Measurements from ENCODE around the gene TIAM2. TPM values are rescaled to one million over a fixed set of nuclear protein-coding genes. Genes with fewer than 3 reads are reported as not detected.

The TIAM2 gene
- total and polyA plus RNA-seq, 10 donors: 4.3 to 21.9 (median 12.9) TPM

GRCh38 chr6:155223646-155224451 lies 228.7 kb downstream of the TIAM2 start:
- no peaks in the 10 kb centered on the region for H3K36me3 ChIP-seq
- H3K4me3 ChIP-seq: peak overlapping the region in 1 of 8 donors; percentile 50
- TF ChIP-seq, protein P1, sequence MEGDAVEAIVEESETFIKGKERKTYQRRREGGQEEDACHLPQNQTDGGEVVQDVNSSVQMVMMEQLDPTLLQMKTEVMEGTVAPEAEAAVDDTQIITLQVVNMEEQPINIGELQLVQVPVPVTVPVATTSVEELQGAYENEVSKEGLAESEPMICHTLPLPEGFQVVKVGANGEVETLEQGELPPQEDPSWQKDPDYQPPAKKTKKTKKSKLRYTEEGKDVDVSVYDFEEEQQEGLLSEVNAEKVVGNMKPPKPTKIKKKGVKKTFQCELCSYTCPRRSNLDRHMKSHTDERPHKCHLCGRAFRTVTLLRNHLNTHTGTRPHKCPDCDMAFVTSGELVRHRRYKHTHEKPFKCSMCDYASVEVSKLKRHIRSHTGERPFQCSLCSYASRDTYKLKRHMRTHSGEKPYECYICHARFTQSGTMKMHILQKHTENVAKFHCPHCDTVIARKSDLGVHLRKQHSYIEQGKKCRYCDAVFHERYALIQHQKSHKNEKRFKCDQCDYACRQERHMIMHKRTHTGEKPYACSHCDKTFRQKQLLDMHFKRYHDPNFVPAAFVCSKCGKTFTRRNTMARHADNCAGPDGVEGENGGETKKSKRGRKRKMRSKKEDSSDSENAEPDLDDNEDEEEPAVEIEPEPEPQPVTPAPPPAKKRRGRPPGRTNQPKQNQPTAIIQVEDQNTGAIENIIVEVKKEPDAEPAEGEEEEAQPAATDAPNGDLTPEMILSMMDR (IDR thresholded peaks at IDR 0.05 in 8 of 11, conservative IDR thresholded peaks at IDR 0.05 in 3 of 11): no peak
- TF ChIP-seq POLR2AphosphoS5 (IDR thresholded peaks at IDR 0.05) (no peak), POLR2A (IDR thresholded peaks at IDR 0.05) (no peak)
- no peaks in the 10 kb centered on the region for H3K9me3 ChIP-seq
- no peak for DNase-seq
- H3K27ac ChIP-seq: peak overlapping the region in 7 of 8 donors; percentile 51 to 87 (median 81)
- peaks cover 0 to 37% (median 0%) of the 10 kb centered on the region in 6 donors for H3K4me1 ChIP-seq
- intact Hi-C loops (cut with DNase I; ENCODE audit: low total_unique reads): no loop called here
- 52 to 73% (median 61%) methylated on average over 12 of the region's 12 CpGs for WGBS, 5 donors
- H3K27me3 ChIP-seq (replicated peaks in 1 of 7): no peaks in the 10 kb centered on the region

GRCh38 chr6:155224618-155225017 lies 229.5 kb downstream of the TIAM2 start:
- Histone ChIP-seq H3K9me3 (no peaks in the 10 kb centered on the region), H3K27ac (peak overlapping the region in 6 of 8 donors; percentile 55 to 87 (median 82)), H3K36me3 (no peaks in the 10 kb centered on the region), H3K4me3 (peak overlapping the region in 1 of 8 donors; percentile 50), H3K4me1 (peaks cover 0 to 37% (median 0%) of the 10 kb centered on the region in 6 donors), H3K27me3 (replicated peaks in 1 of 7) (no peaks in the 10 kb centered on the region)
- no peak for DNase-seq
- WGBS, 5 donors: 81 to 88% (median 85%) methylated on average over 7 of the region's 7 CpGs
- intact Hi-C loops (cut with DNase I; ENCODE audit: low total_unique reads): no loop called here
- TF ChIP-seq, protein P1 (IDR thresholded peaks at IDR 0.05 in 8 of 11, conservative IDR thresholded peaks at IDR 0.05 in 3 of 11): no peak
- TF ChIP-seq POLR2AphosphoS5 (IDR thresholded peaks at IDR 0.05) (no peak), POLR2A (IDR thresholded peaks at IDR 0.05) (no peak)

- intact Hi-C loops (cut with DNase I; ENCODE audit: low total_unique reads): no loop called here
Observed at GRCh38 chr6:155227046-155227445, 231.9 kb downstream of the TIAM2 start.

More at GRCh38 chr6:155227046-155227445, 231.9 kb downstream of the TIAM2 start:
- Histone ChIP-seq H3K36me3 (no peaks in the 10 kb centered on the region), H3K4me3 (no peak overlapping the region), H3K4me1 (peaks cover 0 to 22% (median 0%) of the 10 kb centered on the region in 6 donors), H3K27ac (no peak overlapping the region), H3K27me3 (replicated peaks in 1 of 7) (no peaks in the 10 kb centered on the region), H3K9me3 (peaks cover 0 to 4% (median 0%) of the 10 kb centered on the region in 8 donors)
- DNase-seq: no peak
- TF ChIP-seq, protein P1 (IDR thresholded peaks at IDR 0.05 in 8 of 11, conservative IDR thresholded peaks at IDR 0.05 in 3 of 11): no peak
- TF ChIP-seq POLR2AphosphoS5 (IDR thresholded peaks at IDR 0.05) (no peak), POLR2A (IDR thresholded peaks at IDR 0.05) (no peak)
- 93 to 100% (median 94%) methylated on average over 4 of the region's 4 CpGs for WGBS, 5 donors

All from spleen (tissue), 11 donors.